ENCODE measurements around the gene ACTL8.
"Not testable (repeated sequence)": the region's sequence is repeated elsewhere in the genome, so short reads cannot be mapped to it uniquely, and the experiment has no call there.

ACTL8 gene

DNA sequence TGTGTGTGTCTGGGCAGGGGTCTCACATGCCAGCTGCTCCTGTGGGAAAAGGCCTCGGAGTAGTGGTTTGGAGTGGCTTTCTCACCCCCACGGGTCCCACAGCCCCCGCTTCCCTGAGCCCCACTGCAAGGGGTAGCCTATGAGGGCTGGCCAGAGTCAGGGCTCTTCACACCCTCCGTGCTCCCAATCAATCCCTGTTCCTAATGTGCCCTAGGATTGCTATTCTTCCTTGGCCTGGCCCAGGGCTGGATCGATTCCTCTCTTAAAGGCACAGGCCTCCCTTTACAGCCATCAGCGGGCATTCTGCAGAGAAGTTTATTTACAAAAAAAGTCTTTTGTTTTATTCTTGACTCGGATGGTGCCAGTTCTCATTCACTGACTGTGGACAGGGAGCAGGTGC, 19.3 kb upstream of the ACTL8 start:
- DNase-seq, result no peak

DNA sequence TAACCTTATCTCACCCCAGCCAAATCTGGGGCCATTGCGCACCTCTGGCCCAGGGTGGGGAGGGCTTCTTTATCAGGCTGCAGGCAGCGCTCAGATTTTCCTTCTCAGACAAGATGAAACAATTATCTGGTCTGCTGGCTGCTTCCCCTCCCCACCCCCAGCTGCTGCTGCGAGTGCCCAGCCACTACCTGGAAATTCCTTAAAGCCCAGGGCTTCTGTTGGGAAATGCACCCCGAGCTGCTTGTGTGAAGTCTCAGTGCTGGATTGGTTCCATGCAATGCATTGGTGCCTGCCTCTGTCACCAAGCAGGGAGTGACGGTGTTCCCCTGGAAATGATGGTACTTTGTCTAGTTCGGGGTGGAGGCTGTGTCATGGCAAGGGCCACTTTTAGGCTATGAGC, 18.5 kb upstream of the ACTL8 start:
- DNase-seq, result no peak

DNA sequence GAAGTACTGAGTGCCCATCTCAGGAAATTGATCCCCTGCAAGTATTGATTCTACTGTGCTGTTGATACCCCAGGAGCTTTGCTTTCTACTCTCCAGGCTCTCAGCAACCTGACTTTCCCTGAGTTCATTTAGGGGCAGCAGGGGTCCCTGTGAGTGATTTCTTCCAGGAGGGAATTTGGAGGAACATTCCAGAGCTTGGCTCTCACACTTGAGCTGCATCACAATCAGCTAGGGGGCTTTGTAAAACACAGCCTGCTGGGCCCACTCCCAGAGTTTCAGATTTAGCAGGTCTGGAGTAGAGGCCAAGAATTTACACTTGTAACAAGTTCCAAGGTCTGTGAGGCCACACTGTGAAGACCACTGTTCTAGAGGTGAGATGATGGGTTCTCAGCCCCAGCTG, 16.1 kb upstream of the ACTL8 start:
- no peak for DNase-seq

DNA sequence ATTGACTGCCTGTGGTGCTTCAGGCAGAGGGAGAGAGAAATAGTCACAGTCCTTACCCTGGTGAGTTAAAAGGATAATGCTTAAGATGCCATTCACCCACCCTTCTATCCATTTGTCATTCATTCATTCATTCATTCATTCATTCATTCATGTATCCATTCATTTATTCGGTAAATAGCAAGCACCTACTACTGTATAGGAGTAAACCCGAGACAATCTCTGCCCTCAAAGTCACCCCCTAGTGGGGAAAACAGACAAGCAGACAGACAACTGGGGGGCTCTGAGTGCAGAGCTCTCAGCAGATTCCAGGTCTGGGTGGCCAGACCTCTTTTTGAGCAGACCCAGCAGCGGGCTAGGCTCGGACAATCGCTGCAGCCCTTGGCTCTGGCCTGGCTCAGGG, 14.1 kb upstream of the ACTL8 start:
- DNase-seq, result no peak

DNA sequence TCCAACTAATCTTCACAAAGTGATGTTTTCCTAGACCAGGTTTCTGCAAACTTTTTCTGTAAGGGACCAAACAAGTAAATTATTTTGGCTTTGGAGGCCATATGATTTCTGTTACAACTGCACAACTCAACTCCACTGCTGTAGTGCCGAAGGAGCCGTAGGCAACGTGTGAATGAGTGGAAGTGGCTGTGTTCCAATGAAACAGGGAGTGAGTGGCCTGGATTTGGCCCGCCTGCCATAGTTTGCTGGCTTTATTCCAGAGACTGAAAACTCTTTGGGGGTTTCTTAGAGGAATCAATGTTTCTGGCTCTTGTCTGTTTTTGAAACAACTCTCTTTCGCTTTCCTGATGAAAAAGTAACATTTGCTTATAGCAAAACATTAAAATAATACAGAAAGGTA, 12.6 kb upstream of the ACTL8 start:
- peak; percentile 64 for DNase-seq

DNA sequence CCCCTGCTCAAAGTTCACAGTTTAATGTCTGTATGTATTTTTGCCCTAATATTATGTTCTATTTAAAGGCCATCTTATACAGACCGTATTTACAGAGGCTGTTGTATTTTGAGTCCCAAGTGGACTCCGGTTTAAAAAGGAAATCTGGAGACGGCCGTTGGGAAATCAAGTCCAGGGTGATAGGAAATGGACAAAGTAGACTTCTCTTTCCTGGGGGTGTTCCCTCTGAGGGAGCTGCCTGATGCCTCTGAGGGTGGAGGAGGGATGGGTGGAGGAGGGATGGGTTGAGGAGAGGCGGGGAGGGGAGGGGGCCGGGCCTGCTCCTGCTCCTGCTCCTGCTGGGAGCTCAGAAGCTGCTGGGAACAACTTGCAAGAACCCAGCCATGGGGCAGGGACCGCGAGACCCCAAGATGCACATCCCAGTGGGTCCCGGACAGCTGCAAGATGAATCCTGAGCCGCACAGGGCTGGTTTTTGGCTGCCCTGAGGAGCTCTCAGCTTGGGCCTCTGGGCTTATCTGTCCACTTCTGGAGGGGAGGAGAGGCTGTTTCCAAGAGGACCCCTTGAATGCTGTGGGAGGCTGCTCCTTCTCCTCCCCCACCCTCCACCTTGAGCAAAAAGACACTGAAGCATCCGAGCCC, 12.0 kb upstream of the ACTL8 start:
- DNase-seq, result no peak

DNA sequence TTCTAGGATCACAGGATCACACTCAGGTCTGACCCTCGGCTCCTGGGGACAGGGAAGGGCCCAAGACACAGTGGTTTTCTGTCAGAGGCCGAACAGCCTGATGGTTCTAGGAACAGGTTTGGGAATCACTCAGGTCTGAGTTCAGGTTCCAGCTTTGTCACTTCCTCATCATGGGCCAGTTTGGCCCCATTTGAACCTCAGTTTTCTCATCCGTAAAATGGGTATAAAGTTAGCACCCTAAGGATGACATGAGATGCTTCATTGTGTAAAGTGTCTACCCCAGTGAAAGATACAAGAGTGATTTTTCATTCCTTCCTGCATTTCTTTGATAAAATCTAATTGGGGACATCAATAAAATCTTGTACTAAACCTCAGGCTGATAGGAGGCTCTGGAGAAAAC, 11.2 kb upstream of the ACTL8 start:
- DNase-seq, result no peak

DNA sequence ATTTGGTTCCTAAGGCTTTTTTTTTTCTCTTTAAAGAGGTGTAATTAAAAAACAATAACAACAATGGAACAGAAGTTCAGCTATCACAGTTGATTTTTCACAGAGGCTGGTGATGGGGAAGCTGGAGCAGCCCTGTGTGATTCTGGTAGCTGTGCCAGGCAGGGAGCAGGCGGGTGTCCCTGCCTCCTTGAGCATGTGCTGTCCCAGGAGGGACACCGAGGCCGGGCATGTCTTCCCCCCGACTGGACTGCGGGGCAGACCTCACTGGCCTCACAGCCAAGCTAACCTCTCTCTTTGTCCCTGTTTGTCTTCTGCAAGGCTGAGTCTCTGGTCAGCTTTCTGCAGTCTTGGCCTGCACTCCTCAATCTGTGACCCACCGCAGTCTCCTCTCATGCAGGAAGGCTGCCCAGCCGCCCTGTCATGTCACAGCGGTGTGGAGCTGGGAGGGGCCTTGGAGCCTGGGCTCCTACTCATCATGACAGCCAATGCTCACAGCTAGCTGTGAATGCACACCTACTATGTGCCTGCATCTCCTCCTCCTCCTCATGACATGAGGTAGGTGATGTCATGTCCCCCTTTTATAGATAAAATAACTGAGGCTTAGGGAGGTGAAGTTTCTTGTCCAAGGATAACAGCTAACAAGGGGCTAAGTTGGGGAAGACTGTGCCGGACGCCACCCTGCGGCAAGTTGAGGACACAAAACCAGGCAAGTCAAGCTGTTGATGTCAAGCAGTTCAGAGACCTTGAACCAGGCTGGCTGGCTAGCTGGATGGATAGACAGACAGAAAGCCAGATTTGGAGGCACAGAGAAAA, 10.3 kb upstream of the ACTL8 start:
- no peak for DNase-seq

DNA sequence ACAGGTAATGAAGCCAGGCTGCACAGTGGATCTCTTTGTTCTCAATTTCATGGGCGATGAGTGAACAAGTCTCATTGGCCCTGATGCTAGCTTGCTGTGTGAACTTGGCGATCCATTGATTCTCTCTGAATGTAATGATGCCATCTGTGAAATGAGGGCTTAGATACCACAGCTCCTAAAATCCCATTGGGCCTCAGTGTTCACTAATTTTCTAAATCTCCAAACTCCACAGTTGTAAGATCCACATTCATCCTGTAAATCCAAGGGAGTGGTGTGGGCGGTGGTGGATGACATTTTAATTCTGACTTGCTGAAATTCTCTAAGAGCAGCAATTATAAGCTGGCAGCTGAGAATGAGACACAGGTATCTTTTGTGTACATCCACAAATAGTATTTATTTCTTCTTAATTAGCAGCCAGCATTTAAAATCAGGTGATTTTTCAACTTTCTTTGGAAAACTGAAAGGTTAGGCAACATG, 9.6 kb upstream of the ACTL8 start:
- DNase-seq, result no peak

DNA sequence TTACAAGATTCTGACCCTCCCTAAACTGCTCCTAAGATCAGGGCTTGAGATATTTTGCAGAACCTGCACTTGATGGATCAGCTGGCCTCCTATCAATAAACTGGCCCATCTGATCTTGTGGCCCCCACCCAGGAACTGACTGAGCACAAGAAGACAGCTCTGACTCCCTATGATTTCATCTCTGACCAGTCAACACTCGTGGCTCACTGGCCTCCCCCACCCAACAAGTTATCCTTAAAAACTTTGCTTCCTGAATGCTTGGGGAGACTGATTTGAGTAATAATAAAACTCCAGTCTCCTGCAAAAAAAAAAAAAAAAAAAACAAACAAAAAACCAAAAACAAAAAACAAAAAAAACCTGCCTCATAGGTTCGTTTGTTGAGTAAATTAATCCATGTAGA, 8.9 kb upstream of the ACTL8 start:
- not testable (repeated sequence) for DNase-seq

DNA sequence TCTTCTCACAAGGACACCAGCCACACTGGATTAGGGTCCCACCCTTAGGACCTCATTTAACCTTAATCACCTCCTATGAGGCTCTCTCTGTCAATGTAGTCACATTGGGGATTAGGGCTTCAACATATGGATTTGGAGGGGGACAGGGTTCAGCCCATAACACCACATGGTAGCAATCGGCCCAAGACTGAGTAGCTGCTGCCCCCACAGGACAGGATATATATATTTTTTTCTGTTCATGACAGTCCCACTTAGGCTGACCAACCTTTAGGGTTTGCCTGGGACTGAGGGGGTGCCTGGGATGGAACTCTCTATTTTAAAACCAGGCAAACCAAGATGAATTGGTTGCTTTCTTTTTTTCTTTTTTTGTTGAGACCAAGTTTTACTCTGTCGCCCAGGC, 8.2 kb upstream of the ACTL8 start:
- DNase-seq, result no peak

DNA sequence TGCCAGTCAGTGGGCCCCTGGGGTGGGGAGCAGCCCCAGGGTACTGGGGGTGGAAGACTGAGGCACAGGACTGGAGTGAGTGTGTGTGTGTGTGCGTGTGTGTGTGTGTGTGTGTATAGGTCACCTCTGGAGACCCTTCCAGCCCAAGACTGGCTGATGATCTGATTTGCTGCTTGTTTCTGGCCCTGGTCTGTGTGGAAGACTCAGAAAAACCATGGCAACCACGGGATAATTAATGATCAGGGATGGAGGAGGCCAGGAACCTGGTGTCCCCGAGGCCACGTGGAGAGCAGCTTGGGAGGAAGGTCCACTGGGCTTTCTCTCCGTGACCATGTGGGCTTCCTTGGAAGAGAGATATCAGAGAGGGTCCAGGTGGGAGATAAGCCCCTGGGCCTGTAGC, 4.8 kb upstream of the ACTL8 start:
- no peak for DNase-seq

DNA sequence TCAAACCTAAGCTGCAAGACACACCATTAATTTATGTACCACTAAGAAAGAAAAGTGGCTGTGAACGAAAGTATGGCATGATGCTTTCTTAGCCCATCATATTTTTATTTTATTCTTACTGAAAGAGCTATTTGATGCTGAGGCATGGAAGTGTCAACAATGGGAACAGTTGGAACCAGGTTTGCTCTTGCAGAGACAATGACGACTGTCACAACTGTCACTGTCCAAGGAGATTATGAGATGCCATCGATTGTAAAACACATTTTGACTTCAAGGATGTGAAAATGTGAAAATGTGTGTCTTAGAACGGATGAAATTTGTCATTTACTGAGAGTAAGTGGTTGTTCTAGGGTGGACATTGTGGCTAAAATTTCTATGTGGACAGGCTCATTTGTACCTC, 2.8 kb upstream of the ACTL8 start:
- no peak for DNase-seq

DNA sequence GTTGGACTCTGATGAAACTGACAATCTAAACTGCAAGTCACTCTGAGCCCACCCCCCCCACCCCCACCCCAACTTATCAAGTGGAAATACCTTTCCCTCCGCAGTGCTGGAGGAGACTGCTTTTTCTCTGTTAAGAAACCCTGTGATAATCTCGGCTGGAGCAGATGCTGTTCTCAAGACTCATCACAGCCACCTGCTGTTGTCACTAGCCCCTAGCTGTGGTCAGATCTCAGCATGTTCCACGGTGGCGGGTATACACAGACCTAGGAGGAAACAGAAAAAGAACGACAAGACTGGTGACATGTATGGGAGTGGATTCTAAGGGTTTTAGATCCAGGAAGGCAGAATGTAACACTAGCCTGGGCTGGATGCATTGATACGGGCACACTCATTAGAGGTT, 2.3 kb downstream of the ACTL8 start:
- DNase-seq, result no peak

DNA sequence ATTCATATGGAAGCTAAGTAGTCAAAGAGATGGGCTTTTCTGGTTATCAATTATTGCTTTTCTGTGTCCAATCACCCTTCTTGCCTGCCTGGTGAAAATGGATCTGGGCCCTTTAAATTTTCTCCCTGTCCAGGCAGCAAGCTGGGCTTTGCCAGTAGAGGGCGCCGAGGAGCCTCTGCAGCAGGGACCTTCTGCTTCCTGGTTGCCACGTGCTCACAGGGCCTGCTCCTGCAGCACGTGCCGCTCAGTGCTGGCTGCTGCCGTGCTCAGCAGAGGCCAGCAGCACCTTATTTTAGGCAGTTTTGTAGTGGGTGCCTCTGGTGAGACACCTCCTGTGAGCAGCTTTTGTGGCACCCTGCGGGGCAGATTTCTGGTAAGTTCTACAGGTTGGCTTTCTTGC, 4.0 kb downstream of the ACTL8 start:
- DNase-seq, result no peak

DNA sequence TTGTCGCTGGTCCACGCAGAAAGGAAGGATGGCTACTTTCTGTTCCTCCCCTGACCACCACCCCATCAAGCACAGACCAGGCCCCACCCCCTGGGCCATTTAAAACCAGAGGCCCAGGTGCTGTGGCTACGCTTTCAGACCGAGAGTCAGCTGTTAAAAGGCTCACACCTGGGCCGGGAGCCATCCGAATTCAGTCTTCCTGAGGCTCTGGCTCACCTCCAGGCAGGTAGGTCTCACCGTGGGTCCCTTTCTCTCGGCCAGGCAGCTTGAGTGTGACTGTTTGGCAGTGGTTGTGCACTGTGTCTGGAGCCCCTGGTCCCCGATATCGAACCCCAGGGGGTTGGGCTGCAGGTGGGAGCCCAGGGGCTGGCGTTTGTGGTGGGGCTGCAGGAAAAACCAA, 7.2 kb downstream of the ACTL8 start:
- DNase-seq, result peak; percentile 21

DNA sequence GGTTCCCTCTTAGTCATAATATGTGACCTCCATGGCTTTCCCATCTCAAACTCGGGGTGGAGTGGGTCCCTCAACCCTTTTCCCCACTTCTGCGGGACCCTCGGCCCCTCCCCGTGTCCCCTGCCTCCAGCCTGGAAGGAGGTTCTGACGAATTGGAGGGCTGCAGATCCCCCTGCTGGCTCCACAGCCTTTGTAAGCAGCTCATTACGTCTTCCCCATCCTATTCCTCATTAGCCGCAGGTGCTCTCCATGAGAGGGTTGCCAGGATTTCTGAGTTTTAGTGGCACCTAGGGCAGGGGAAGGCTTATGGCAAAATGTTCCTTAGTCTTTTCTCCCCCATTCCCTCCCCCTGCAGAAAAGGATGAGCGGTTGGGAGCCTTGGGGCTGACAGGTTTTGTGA, 8.3 kb downstream of the ACTL8 start:
- DNase-seq, result no peak

DNA sequence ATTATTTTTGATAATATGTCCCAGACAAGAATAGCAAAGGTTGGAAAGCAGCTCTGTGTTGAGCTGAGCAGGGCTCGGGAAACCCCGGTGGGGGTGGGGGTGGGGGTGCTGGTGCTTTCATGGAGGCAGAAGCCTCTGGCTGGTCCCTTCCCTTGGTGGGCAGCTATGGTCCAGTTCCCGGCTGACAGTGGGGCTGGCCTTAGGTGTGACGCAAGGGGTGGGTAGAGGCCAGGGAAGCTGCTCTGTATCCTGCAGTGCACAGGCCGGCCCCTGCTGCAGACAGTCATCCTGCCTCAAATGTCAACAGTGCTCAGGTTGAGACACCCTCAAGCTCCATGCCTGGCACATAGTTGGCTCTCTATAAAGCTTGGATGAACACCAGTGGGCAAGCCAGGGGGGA, 8.9 kb downstream of the ACTL8 start:
- no peak for DNase-seq

DNA sequence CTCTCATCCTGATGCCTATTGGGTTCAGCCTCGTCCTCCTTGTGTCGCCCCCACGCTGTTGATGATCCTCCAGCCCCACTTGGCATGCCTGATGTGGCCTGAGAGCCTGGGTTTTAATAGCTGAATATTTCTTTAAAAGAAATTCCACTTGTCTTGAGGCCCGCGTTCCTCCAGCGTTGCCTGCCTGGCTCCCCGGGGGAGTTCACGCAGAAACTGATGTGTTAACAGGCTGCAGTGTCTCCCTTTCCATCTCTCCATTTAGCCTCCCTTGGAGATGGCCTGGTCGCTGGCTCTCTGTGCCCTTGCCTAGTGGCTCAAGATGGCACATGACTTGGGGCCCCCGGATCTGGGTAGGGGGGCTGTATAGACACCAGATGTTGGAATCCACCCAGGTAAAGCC, 9.5 kb downstream of the ACTL8 start:
- DNase-seq, result no peak

DNA sequence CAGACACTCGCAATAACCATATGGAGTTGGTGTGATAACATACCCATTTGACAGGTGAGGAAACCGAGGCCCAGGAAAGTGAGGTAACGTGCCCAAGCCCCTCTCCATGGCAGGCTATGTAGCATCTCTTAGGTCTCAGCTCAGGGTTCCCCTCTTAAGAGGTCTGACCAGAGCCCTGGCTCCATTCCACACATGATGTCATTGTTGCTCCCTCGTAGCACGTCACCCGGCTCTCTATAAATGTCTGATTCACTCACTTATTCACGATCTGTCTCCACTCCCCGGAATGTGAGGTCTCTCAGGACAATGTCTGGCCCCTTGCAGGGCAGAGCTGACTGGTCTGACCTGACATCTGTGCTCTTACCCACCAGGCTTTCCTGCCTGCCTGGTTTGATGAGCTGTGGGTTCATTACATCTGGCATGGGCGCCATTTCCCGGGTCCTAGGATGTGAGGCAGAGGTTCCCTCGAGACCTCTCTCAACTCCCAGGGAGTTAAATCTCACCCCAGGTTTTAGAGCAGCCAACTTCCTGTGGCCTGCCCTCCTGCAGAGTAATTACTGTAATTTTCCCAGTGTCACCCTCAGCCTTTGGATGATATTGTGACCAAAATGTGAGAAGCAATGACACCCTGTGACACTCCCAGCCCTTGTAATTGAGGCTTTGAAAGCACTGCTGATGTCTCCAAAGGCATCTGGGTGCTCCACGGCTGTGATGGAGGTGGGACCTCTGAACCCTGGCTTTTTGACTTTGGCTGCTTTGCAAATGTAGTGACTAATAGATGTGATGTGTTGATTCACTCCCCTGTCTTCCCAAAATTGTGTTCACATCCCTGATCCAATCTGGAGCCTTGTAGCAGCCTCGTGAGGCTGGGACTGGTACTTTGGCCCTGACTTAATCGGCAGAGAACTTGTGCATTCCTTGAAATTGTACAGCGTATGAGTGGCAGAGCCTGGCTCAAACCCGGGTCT, 10.6 kb downstream of the ACTL8 start:
- no peak for DNase-seq

DNA sequence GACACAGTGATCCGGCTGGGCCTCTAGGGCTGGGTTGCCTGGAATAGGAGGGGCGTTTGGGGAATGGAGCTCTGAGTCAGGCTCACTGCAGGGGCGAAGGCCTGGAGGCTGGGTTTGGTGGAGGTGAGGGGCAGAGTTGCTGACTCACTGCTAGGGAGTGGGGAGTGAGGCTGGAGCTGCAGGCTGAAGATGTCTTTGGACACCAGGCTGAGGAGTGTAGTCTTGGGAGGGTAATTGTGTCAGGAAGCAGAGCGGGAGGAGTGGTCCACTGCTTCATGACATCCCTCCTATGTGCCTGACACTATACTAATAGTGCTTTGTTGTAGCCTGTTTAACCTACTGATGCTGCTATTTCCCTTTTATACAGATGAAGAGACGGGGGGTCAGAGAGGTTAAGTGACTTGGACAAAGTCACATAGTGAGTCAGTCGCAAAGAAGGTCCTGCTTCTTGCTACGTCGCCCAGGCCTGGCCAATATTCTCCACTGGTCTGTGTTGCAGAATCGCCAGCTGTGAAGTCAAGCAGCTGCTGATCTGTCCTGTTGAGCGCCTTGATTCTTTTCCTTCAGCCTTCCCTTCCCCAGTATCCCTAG, 13.6 kb downstream of the ACTL8 start:
- no peak for DNase-seq

DNA sequence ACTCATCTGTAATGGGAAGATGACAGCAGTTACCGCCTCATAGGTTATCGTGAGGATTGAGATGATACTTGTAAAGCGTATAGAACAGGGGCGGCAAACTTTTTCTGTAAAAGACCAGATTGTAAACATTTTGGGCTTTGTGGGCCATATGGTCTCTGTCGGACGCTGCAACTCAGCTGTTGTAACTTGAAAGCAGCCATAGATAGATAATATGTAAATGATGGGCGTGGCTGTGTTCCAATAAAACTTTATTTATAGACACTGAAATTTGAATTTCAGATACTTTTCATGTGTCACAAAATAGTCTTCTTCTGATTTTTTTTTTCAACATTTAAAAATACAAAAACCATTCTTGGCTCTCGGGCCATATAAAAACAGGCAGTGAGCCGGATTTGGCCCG, 15.8 kb downstream of the ACTL8 start:
- DNase-seq, result no peak

DNA sequence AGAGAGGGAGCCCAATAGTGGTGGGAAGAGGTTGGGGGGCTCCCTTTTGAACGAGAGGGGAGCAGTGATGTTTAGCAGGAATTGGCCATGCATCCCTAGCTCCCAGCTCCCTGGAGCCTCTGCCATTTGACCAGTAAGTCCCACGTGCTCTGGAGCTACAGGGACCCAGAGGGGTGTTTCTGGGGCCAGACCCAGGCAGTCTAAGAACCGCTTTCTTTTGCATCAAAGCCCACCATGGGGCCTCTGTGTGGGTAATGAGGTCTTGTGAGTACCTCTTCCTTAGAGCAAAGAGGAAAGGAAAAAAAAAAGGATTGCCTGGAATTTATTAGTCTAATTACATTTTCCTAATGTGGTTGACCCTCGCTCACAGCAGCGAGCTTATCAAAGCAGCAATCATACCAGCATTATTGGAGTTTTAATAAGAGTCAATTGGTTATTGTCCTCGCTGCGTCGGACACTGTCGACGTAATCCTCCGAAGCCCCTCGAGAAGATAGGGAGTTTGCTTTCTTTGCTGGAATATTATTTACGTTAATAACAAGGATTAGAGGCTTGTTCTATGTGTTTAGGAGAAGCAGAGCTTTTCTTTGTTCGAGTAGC, 17.6 kb downstream of the ACTL8 start:
- no peak for DNase-seq
